Large intestine (tissue), 12 donors: ENCODE data around the gene HOXB9. TPM values are rescaled to one million over a fixed set of nuclear protein-coding genes. Genes with fewer than 3 reads are reported as not detected.
A peak's percentile ranks its signal among the peaks of the same experiment; 100 is the strongest.

Experiments
- DNase-seq, 2 donors: peaks; one replicate each; pipeline versions ENCODE4 v3.0.0 to v3.0.0-alpha.2; 2013
- H3K27ac ChIP-seq: one replicate; pipeline ENCODE4 v1.5.1; 2013; ENCODE audit warnings: low read length
- H3K27me3 ChIP-seq: 2 replicates; pipeline ENCODE4 v1.6.1; 2013; ENCODE audit warnings: low read length; ENCODE audit not compliant: control insufficient read depth, insufficient read depth
- H3K36me3 ChIP-seq: 2 replicates; pipeline ENCODE4 v1.6.1; 2013; ENCODE audit warnings: low read length; ENCODE audit not compliant: control insufficient read depth, insufficient read depth
- H3K4me1 ChIP-seq: one replicate; pipeline ENCODE4 v1.6.1; 2013; ENCODE audit warnings: low read length; ENCODE audit not compliant: control insufficient read depth, insufficient read depth
- H3K4me3 ChIP-seq: one replicate; pipeline ENCODE4 v1.5.1; 2013; ENCODE audit warnings: low read length
- H3K9me3 ChIP-seq: one replicate; pipeline ENCODE4 v1.6.1; 2013; ENCODE audit warnings: mild to moderate bottlenecking, low read depth, low read length, moderate library complexity; ENCODE audit not compliant: control insufficient read depth
- WGBS: methylation state at CpG from one replicate; pipeline ENCODE4 v1.1.5; 2013; ENCODE audit warnings: low lambda C conversion rate; ENCODE audit not compliant: insufficient coverage; 5-methylcytosine and 5-hydroxymethylcytosine counted together
- long read RNA-seq, 11 donors: transcript quantifications; one replicate each; lab custom pipeline, GENCODE V29; 2026
- polyA plus RNA-seq: library from polyadenylated mRNA; unstranded; fragments of 120-200 nt; gene quantifications from one replicate; pipeline ENCODE4 v1.2.1, GENCODE V29; 2013

HOXB9 gene
- polyA plus RNA-seq: 0.03 TPM
- long read RNA-seq, donor 1: 0 reads
- long read RNA-seq, donor 2: 0 reads
- long read RNA-seq, donor 3: 0 reads
- long read RNA-seq, donor 4, partial matches to known transcripts: 0 of 1 reads
- long read RNA-seq, donor 4, other reads (novel, unspliced or antisense): 0 of 1 reads
- long read RNA-seq, donor 5, partial matches to known transcripts: 9 of 12 reads
- long read RNA-seq, donor 5, other reads (novel, unspliced or antisense): 0 of 12 reads
- long read RNA-seq, donor 6: 0 reads
- long read RNA-seq, donor 7, transcript HOXB9-201 (2 exons, 2,581 nt): major isoform, 10 of 10 reads
- long read RNA-seq, donor 7, partial matches to known transcripts: 0 of 10 reads
- long read RNA-seq, donor 7, other reads (novel, unspliced or antisense): 0 of 10 reads
- long read RNA-seq, donor 8, partial matches to known transcripts: 0 of 1 reads
- long read RNA-seq, donor 8, other reads (novel, unspliced or antisense): 0 of 1 reads
- long read RNA-seq, donor 9: 0 reads
- long read RNA-seq, donor 10: 0 reads
- long read RNA-seq, donor 11: 0 reads

GRCh38 chr17:48626245-48627117 lies at the start of gene HOXB9:
Gene HOXB9 (minus strand): TSS chr17:48626358. CDS start chr17:48626269, 89 bp downstream.
- Histone ChIP-seq H3K9me3 (peaks cover 10% of the 10 kb centered on the region), H3K4me1 (peaks cover 29% of the 10 kb centered on the region), H3K4me3 (peak within 1 kb of the TSS; percentile 27), H3K27me3 (peaks cover 99% of the 10 kb centered on the region), H3K27ac (peak within 1 kb of the TSS; percentile 21), H3K36me3 (no peaks in the 10 kb centered on the region)
- WGBS: no CpG with 5 or more reads among the region's 50 CpGs
- no peak for DNase-seq

DNA sequence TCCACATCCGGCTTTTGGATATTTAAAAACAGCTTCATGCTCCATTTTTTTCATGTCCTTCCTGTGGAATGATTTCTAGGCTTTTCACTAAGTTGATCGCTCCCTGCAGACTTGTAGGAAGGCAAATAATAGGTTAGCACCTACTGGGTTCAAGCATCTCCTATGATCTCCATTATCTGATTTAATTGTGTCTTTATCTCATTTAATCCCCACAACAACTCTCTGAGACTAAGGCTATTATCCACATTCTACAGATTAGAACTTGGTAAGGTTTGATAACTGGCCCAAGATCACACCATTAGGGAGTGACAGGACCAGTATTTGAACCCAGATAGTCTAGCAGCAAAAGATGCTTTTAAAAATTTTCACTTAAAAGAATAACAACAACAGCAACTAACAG lies 46.2 kb upstream of the HOXB9 start:
- Histone ChIP-seq H3K4me1 (no peaks in the 10 kb centered on the region), H3K9me3 (no peaks in the 10 kb centered on the region), H3K36me3 (no peaks in the 10 kb centered on the region), H3K27ac (no peak overlapping the region), H3K27me3 (peaks cover 32% of the 10 kb centered on the region), H3K4me3 (no peak overlapping the region)
- DNase-seq: no peak
- 83% methylated on average over 1 of the region's 2 CpGs for WGBS

DNA sequence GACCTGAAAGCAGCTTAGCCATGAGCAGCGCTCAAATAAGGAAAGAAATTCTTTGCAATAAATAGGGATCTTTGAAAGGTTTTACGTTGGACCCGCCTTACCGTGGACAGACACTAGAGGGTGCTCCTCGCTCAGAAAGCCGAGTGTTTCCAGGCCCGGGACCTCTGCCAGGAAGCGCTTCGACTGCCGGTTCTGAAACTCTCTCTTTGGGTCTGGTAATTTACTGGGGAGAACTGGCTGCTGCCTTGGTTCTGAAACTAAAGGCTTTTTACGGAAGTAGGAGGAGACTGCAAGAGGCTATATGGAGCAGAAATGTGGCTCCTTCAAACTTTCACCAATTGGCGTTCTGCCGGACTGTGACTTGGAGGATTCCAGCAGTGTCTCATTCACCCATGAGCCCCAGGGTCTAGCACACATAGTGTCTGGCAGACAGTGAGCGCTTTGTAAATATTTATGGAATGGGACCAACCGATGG lies 45.6 kb upstream of the HOXB9 start:
- no peaks in the 10 kb centered on the region for H3K9me3 ChIP-seq
- H3K4me3 ChIP-seq: peak overlapping the region; percentile 44
- no peaks in the 10 kb centered on the region for H3K4me1 ChIP-seq
- DNase-seq: peak; percentile 62 to 68
- no CpG with 5 or more reads among the region's 15 CpGs for WGBS
- peaks cover 27% of the 10 kb centered on the region for H3K27me3 ChIP-seq
- no peaks in the 10 kb centered on the region for H3K36me3 ChIP-seq
- H3K27ac ChIP-seq: no peak overlapping the region

GRCh38 chr17:48663134-48663924 lies 37.2 kb upstream of the HOXB9 start:
- DNase-seq: no peak
- no peak overlapping the region for H3K4me3 ChIP-seq
- WGBS: no CpG with 5 or more reads among the region's 8 CpGs
- H3K36me3 ChIP-seq: no peaks in the 10 kb centered on the region
- H3K9me3 ChIP-seq: no peaks in the 10 kb centered on the region
- no peaks in the 10 kb centered on the region for H3K4me1 ChIP-seq
- H3K27me3 ChIP-seq: peaks cover 22% of the 10 kb centered on the region
- no peak overlapping the region for H3K27ac ChIP-seq

DNA sequence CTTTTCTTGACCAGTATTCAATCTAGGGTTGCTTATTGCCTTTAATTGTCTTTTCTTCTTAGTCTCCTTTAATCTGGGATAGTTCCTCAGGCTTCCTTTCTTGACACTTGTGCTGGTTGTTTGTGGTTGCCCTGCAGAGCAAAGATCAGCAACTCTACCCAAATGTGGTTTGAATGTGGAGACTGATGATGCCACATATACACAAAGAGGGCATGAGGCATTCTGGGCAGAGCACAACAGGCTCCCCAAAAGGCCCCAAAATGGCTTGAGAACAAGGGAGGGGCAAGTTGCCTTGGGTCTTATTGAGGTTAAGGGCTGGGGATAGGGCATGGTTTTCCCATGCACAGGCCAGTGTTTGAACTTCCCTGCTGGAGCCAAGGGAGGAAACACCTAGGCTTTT lies 29.8 kb upstream of the HOXB9 start:
- Histone ChIP-seq H3K9me3 (no peaks in the 10 kb centered on the region), H3K27ac (no peak overlapping the region), H3K4me1 (no peaks in the 10 kb centered on the region), H3K4me3 (no peak overlapping the region), H3K27me3 (peaks cover 34% of the 10 kb centered on the region), H3K36me3 (no peaks in the 10 kb centered on the region)
- DNase-seq: no peak

GRCh38 chr17:48649741-48650140 lies 23.6 kb upstream of the HOXB9 start:
- 67% methylated on average over 1 of the region's 1 CpG for WGBS
- Histone ChIP-seq H3K9me3 (peaks cover 8% of the 10 kb centered on the region), H3K4me3 (no peak overlapping the region), H3K27me3 (peaks cover 63% of the 10 kb centered on the region), H3K27ac (no peak overlapping the region), H3K36me3 (no peaks in the 10 kb centered on the region), H3K4me1 (peaks cover 13% of the 10 kb centered on the region)
- no peak for DNase-seq

GRCh38 chr17:48647963-48648245 lies 21.7 kb upstream of the HOXB9 start:
- Histone ChIP-seq H3K9me3 (peaks cover 8% of the 10 kb centered on the region), H3K27ac (no peak overlapping the region), H3K27me3 (peaks cover 79% of the 10 kb centered on the region), H3K4me1 (peaks cover 13% of the 10 kb centered on the region), H3K4me3 (peak overlapping the region; percentile 18), H3K36me3 (no peaks in the 10 kb centered on the region)
- 80% methylated on average over 1 of the region's 1 CpG for WGBS
- no peak for DNase-seq

DNA sequence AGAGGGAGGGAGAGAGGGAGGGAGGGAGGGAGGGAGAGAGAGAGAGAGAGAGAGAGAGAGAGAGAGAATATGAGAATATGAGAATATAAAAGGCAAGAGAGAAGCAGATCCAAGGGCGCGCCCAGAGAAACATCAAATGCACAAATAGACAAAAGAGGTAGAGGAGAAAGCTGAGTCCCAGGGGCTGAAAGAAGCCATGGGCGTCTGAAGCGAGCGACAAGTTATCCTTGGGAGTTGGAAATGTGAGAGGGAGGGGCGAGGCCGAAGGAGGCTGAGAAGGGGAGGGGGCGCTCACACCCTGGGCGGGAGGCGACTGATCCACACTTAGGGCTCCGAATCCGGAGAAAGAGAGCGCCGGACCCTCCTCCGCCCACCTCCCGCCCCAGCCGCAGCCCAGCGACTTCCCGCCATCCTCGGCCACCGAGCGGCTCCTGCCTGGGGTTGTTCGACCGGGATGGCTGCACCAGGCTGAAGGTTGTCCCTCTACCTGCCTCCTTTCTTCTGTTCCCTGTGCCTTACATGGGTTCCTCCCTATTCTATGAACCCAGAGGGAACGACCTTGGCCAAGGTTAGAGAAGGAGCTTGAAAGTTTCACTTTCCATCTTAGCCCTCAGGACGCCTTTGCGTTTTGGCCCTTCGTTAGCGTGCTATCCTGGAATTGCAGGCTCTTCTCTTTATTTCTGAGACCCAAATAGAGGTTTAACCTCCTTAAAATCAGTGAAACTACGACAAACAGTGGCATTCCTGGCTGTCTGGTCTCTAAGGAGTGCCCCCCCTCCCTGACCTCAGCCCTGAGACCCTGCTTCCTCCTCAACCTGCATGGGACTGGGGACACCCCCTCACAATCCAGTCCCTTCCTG lies 21.2 kb upstream of the HOXB9 start:
- Histone ChIP-seq H3K9me3 (peaks cover 12% of the 10 kb centered on the region), H3K4me3 (peak overlapping the region; percentile 18), H3K36me3 (no peaks in the 10 kb centered on the region), H3K27me3 (peaks cover 83% of the 10 kb centered on the region), H3K4me1 (peaks cover 13% of the 10 kb centered on the region), H3K27ac (no peak overlapping the region)
- peak in 1 of 2 donors; percentile 27 for DNase-seq
- 0% methylated on average over 4 of the region's 30 CpGs for WGBS

DNA sequence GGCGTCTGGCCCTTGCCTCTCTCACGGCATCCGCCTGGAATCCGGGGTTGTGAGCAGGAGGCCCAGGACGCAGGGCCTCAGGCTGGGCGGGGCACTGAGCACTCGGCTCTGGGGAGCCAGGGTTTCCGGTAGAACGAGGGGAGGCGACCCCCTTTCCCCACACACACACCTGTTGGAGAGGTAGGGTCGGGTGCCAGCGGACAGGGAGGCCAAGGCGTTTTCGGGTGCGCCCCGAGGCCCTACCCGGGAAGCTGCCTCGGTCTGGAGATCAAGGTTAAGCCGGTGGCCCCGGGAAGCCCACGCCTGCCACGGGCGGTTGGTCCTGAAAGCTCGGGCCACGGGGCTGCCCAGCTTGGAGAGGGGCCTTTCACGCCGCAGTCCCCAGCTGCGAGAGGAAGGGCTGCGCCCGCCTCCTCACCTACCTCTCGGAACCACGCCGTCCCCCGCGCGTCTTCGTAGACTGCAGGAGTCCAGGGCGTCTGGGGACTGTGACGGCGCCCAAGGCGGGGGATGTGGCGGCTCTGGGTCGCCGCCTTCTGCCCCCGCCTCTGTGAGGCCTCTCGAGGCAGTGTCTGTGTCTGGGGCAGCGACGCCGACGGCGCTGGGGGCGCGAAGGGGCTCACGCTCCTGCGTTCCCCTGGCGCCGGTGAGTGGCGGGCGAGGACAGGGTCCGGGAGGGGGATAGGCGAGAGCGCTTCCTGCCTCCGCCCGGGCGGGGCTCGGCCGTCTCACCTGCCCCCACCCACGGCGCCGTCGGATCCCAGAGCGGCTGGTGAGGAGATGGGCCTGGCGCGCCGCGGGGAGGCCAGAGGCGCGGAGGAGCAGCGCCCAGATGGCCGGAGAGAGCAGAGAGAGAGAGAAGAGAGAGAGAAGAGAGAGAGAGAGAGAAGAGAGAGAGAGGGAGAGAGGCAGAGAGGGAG lies 20.3 kb upstream of the HOXB9 start:
- Histone ChIP-seq H3K27me3 (peaks cover 89% of the 10 kb centered on the region), H3K9me3 (peaks cover 20% of the 10 kb centered on the region), H3K27ac (no peak overlapping the region), H3K36me3 (no peaks in the 10 kb centered on the region), H3K4me1 (peaks cover 13% of the 10 kb centered on the region), H3K4me3 (peak overlapping the region; percentile 21)
- WGBS: no CpG with 5 or more reads among the region's 80 CpGs
- no peak for DNase-seq
